Adrenal gland (tissue), 5 donors: ENCODE measurements around the gene DKK3.

Experiments used
- POLR2A ChIP-seq, 2 donors: fragments of 450-650 bp; IDR thresholded peaks; one replicate each; pipeline ENCODE4 v1.6.1; 2017; ENCODE audit warnings: antibody characterized with exemption in 2 of 2, mild to moderate bottlenecking in 2 of 2, moderate library complexity in 1 of 2
- TF ChIP-seq, protein P1 (sequence below), 6 experiments: fragments of 450-650 bp in 4 of 6; fragments of 200-600 bp in 2 of 6; sonication (generic) in 1 of 6; IDR thresholded peaks; 1 replicate in 5 of 6; 2 replicates in 1 of 6; pipeline versions ENCODE4 v1.5.1 to v1.8.0; 2016 to 2021; ENCODE audit warnings: antibody characterized with exemption in 6 of 6, mild to moderate bottlenecking in 2 of 6, moderate library complexity in 1 of 6
- donor health status: DM: no; HTN: no; CAD: no.

GRCh38 chr11:11946180-11946579, 62.2 kb downstream of the DKK3 start:
- TF ChIP-seq, protein P1, sequence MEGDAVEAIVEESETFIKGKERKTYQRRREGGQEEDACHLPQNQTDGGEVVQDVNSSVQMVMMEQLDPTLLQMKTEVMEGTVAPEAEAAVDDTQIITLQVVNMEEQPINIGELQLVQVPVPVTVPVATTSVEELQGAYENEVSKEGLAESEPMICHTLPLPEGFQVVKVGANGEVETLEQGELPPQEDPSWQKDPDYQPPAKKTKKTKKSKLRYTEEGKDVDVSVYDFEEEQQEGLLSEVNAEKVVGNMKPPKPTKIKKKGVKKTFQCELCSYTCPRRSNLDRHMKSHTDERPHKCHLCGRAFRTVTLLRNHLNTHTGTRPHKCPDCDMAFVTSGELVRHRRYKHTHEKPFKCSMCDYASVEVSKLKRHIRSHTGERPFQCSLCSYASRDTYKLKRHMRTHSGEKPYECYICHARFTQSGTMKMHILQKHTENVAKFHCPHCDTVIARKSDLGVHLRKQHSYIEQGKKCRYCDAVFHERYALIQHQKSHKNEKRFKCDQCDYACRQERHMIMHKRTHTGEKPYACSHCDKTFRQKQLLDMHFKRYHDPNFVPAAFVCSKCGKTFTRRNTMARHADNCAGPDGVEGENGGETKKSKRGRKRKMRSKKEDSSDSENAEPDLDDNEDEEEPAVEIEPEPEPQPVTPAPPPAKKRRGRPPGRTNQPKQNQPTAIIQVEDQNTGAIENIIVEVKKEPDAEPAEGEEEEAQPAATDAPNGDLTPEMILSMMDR (IDR thresholded peaks at IDR 0.05), result no peak
- TF ChIP-seq POLR2A (IDR thresholded peaks at IDR 0.05), result no peak
